ENCODE data around the gene ZC3H14. TPM values are rescaled to one million over a fixed set of nuclear protein-coding genes. Genes with fewer than 3 reads are reported as not detected.
"Not testable (repeated sequence)": the region's sequence is repeated elsewhere in the genome, so short reads cannot be mapped to it uniquely, and the experiment has no call there.

ZC3H14 gene
- total RNA-seq, 1 experiment from 2014 or later: 66.2 TPM

DNA sequence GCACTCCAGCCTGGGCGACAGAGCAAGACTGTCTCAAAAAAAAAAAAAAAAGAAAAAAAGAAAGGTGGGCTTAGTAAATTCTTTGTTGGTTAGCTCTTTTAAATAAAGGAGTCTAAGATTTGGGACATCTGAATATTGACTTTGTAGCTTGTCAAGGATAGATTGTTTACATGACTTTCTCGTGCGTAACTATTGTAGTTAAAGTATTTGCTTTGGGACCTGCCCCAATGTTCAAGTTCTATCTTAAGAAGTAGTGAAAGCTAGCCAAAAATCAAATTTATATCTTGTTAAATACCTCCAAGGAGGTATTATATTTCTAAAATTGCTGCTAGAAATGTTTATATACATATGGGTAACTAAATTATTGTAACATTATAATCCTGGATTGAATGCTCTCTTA lies 40.4 kb upstream of the ZC3H14 start:
- H4K20me1 ChIP-seq (ENCODE audit: insufficient read depth): no peaks in the 10 kb centered on the region
- H2AFZ ChIP-seq (ENCODE audit: low read depth, low read length, poor library complexity, severe bottlenecking): no peak overlapping the region
- H3K27ac ChIP-seq (ENCODE audit: low read depth, low read length): no peak overlapping the region
- POLR2A ChIA-PET: no interaction called here
- H3K36me3 ChIP-seq (ENCODE audit: control insufficient read depth in 1 of 2, insufficient read depth in 2 of 2, low read length in 2 of 2): no peaks in the 10 kb centered on the region
- DNase-seq (ENCODE audit: low read depth, low spot score) (no peak), ATAC-seq (no peak)
- TF ChIP-seq RAD21 (IDR thresholded peaks at IDR 0.05; ENCODE audit: low read depth): no peak
- no peak for TF ChIP-seq SIN3A (IDR thresholded peaks at IDR 0.05; ENCODE audit: low read depth)
- TF ChIP-seq, protein P1, sequence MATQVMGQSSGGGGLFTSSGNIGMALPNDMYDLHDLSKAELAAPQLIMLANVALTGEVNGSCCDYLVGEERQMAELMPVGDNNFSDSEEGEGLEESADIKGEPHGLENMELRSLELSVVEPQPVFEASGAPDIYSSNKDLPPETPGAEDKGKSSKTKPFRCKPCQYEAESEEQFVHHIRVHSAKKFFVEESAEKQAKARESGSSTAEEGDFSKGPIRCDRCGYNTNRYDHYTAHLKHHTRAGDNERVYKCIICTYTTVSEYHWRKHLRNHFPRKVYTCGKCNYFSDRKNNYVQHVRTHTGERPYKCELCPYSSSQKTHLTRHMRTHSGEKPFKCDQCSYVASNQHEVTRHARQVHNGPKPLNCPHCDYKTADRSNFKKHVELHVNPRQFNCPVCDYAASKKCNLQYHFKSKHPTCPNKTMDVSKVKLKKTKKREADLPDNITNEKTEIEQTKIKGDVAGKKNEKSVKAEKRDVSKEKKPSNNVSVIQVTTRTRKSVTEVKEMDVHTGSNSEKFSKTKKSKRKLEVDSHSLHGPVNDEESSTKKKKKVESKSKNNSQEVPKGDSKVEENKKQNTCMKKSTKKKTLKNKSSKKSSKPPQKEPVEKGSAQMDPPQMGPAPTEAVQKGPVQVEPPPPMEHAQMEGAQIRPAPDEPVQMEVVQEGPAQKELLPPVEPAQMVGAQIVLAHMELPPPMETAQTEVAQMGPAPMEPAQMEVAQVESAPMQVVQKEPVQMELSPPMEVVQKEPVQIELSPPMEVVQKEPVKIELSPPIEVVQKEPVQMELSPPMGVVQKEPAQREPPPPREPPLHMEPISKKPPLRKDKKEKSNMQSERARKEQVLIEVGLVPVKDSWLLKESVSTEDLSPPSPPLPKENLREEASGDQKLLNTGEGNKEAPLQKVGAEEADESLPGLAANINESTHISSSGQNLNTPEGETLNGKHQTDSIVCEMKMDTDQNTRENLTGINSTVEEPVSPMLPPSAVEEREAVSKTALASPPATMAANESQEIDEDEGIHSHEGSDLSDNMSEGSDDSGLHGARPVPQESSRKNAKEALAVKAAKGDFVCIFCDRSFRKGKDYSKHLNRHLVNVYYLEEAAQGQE (IDR thresholded peaks at IDR 0.05; ENCODE audit: low read depth): no peak
- TF ChIP-seq EZH2 (IDR thresholded peaks at IDR 0.05): no peak
- no TSS peak for BruUV-seq (replicated peaks)
- H3K9me2 ChIP-seq (ENCODE audit: insufficient read depth): no peaks in the 10 kb centered on the region
- CTCF ChIA-PET: no interaction called here
- no peaks in the 10 kb centered on the region for H3K9me3 ChIP-seq (ENCODE audit: control insufficient read depth in 1 of 2, insufficient read depth in 1 of 2, low read depth in 1 of 2, low read length in 2 of 2)
- H3K4me3 ChIP-seq (replicated peaks in 1 of 2; ENCODE audit: low read depth in 1 of 2, low read length in 2 of 2): no peak overlapping the region
- no peaks in the 10 kb centered on the region for H3K27me3 ChIP-seq (ENCODE audit: insufficient read depth, low read length)
- intact Hi-C loops (cut with micrococcal nuclease): no loop called here
- H3K4me1 ChIP-seq (ENCODE audit: control insufficient read depth in 1 of 2, insufficient read depth in 2 of 2, low read length in 2 of 2): no peaks in the 10 kb centered on the region
- RAD21 ChIA-PET (ENCODE audit: low non-redundant PET in 1 of 2, low total read pairs in 2 of 2, uncharacterized antibody in 2 of 2, unreplicated experiment in 2 of 2): no interaction called here
- H3K9ac ChIP-seq (ENCODE audit: low read length): no peak overlapping the region
- no peak overlapping the region for H3K4me2 ChIP-seq (ENCODE audit: low read length)
- H3K79me2 ChIP-seq (ENCODE audit: insufficient read depth, low read length): no peaks in the 10 kb centered on the region

DNA sequence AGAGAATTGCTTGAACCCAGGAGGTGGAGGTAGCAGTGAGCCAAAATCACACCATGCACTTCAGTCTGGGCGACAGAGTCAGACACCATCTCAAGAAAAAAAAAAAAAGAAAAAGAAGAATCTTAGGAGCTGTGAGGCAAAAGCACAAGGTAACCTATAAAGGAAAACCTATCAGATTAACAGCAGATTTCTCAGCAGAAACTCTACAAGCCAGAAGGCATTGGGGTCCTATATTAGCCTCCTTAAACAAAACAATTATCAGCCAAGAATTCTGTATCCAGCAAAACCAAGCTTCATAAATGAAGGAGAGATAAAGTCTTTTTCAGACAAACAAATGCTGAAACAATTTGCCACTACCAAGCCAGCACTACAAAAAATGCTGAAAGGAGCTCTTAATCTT lies 32.9 kb upstream of the ZC3H14 start:
- H3K4me3 ChIP-seq (replicated peaks in 1 of 2; ENCODE audit: low read depth in 1 of 2, low read length in 2 of 2); H3K27ac ChIP-seq (ENCODE audit: low read depth, low read length); DNase-seq (ENCODE audit: low read depth, low spot score); BruUV-seq (replicated peaks); POLR2A ChIA-PET; H3K9ac ChIP-seq (ENCODE audit: low read length); CTCF ChIA-PET; H3K27me3 ChIP-seq (ENCODE audit: insufficient read depth, low read length); ATAC-seq; H3K36me3 ChIP-seq (ENCODE audit: control insufficient read depth in 1 of 2, insufficient read depth in 2 of 2, low read length in 2 of 2); H4K20me1 ChIP-seq (ENCODE audit: insufficient read depth); H3K4me2 ChIP-seq (ENCODE audit: low read length); RAD21 ChIA-PET (ENCODE audit: low non-redundant PET in 1 of 2, low total read pairs in 2 of 2, uncharacterized antibody in 2 of 2, unreplicated experiment in 2 of 2); H3K9me2 ChIP-seq (ENCODE audit: insufficient read depth); H3K9me3 ChIP-seq (ENCODE audit: control insufficient read depth in 1 of 2, insufficient read depth in 1 of 2, low read depth in 1 of 2, low read length in 2 of 2); H3K79me2 ChIP-seq (ENCODE audit: insufficient read depth, low read length); H3K4me1 ChIP-seq (ENCODE audit: control insufficient read depth in 1 of 2, insufficient read depth in 2 of 2, low read length in 2 of 2); intact Hi-C loops (cut with micrococcal nuclease); H2AFZ ChIP-seq (ENCODE audit: low read depth, low read length, poor library complexity, severe bottlenecking): not testable (repeated sequence)
